Anterior cingulate cortex (tissue), 58 donors: ENCODE measurements around the gene GAREM1.
A peak's percentile ranks its signal among the peaks of the same experiment; 100 is the strongest.
"Not testable (repeated sequence)": the region's sequence is repeated elsewhere in the genome, so short reads cannot be mapped to it uniquely, and the experiment has no call there.

ENCODE experiments used
- DNase-seq, 58 donors: peaks; one replicate each; lab custom pipeline; 2025; lab: John Stamatoyannopoulos, UW

Gene GAREM1

GRCh38 chr18:32299484-32299883 is 171.2 kb downstream of the GAREM1 start:
- no peak for DNase-seq

GRCh38 chr18:32298171-32298667 is 172.5 kb downstream of the GAREM1 start:
- DNase-seq, result no peak

DNA sequence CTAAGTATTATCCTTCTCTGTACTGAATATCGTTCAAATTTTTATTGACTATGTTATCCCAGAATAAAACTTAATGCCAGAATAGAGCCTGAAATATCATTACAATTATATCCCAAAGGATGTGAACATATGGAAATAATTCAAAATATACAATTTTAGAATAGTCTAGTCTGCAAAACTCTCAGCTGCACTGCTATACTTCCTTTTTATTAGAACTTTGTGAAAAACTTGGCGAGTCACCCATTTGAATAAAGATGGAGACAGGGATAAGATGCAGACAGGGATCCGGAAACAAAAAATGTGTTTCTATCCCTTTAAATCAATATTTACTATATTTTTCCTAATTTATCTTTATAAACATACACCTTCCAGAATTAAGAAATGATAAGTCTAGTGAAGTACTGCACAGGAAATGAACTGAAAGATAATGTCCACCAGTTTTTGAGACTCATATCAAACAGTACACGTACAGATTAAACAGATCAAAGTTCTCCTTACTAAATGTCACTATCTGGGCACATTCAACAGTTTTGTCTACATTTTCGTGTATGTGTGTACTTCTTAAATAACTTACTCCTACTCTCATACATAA is 173.0 kb downstream of the GAREM1 start:
- no peak for DNase-seq

DNA sequence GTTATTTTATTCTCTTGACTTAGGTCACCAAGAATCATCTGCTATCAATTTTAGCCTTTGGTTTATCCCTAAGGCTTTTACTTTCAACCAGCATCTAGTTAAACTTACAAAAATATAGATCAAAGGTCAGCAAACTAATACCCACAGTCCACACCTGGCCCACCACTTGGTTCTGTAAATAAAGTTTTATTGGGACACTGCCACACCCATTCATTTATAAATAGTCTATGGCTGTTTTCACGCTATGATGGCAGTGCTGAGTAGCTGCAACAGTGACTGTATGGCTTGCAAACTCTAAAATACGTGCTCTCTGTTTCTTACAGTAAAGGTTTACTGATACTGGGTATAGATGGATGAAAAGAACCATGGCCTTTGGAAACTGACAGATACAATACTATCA is 173.8 kb downstream of the GAREM1 start:
- DNase-seq, result no peak

DNA sequence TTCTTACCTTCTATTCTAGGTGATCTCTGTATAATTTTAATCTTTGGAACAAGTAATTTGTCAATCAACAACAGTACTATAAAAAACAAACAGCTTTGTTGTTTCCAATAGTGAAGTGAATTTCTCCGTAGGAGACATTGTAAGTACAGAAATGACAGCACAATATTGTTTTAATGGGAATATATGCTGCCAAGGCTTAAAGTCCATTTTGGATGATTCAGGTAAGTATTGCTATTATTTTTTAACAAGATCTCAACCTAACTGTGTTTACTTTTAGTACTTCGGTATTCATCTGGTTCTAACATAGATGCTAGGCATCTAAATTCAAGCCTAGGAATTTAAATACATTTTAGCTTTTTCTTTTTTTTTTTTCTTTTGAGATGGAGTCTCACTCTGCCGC is 175.1 kb downstream of the GAREM1 start:
- no peak for DNase-seq

DNA sequence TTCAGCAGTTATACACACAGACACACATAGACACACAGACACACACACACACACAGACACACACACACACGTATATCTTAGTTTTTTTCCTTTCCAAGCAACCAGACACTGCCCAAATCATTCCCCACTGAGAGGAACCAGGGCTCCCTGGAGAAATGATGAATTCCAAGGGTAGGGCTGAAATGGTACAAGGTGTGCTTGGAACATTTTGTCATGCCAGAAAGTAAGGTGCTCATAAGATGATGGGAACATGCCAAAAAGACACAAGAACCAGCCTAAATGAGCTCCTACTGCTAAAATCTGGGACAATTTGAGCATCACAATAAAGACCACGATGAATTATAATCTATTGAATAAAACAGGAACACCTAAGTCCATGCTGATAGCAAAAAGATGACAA is 177.6 kb downstream of the GAREM1 start:
- DNase-seq, result no peak

DNA sequence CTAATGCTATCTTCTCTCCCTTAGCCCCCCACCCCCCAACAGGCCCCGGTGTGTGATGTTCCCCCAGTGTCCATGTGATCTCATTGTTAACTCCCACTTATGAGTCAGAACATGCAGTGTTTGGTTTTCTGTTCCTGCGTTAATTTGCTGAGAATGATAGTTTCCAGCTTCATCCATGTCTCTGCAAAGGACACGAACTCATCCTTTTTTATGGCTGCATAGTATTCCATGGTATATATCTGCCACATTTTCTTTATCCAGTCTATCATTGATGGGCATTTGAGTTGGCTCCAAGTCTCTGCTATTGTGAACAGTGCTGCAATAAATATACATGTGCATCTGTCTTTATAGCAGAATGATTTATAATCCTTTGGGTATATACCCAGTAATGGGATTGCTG is 179.1 kb downstream of the GAREM1 start:
- DNase-seq, result not testable (repeated sequence)

DNA sequence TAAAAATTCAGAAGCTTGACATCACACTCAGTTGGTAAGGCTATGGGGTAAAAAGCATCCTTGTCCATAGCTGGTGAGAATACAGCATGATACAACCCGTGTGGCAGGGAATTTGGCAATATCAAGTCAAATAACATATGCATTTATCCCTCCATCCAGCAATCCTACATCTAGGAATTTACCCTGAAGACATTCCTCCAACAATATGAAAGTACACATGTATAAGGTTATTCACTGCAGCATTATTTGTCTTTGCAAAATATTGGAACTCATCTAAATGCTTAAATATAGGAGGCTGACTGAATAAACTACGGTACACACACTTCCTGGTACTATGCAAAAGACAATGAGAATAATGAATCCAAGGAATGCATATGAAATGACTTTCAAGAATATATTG is 179.9 kb downstream of the GAREM1 start:
- DNase-seq, result no peak

DNA sequence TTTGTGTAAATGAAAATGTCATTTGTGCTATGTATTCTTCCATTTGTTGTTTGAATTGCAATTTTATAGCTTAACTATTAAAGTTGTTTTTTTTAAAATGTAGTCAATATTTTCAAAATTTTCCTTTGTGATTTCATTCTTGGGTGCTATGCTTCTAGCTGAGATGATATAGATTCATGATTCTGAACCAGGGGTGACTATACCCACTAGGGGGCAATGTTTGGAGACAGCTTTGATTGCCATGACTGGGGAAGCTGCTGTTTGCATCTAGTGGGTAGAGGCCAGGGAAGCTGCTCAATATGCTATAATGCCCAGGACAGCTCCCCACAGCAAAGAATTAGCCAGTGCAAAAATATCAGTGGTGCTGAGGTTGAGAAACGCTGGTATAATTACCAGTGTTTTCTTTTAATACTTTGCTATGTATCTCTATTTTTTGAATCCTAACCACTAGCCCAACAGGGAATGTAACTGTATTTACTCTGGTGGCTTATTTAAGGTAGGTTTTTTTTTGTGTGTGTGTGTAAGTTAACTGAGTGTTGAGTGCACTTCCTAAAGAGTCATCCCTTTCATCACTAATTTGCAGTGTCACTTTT is 181.1 kb downstream of the GAREM1 start:
- peak in 19 of 58 donors; percentile 6 to 64 (median 25) for DNase-seq

DNA sequence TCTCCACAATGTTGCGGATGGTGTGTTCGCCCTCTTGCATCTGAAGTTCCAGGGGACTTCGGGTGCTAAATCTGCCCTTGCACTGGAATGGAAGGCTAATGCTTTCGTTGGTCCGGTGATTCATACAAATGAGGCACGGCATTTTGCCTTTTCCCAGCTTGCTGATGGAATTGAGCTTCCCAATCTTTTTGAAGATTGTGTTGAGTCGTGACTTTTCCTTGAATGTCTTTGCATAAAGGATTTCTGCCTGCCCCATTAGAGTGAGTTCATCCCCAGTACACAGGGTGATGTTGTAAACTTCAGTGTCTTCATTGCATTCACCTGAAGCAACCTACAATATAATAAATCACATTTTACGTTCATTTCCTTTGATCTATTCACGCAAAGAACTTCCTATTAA is 182.8 kb downstream of the GAREM1 start:
- no peak for DNase-seq

- DNase-seq, result no peak
Measured at GRCh38 chr18:32287249-32287648, 183.4 kb downstream of the GAREM1 start.

GRCh38 chr18:32286749-32287148 is 183.9 kb downstream of the GAREM1 start:
- no peak for DNase-seq

- no peak for DNase-seq
Measured at GRCh38 chr18:32284284-32284683, 186.4 kb downstream of the GAREM1 start.

- DNase-seq, result no peak
Measured at GRCh38 chr18:32280911-32281310, 189.8 kb downstream of the GAREM1 start.

GRCh38 chr18:32280188-32280783 is 190.4 kb downstream of the GAREM1 start:
- DNase-seq, result no peak

DNA sequence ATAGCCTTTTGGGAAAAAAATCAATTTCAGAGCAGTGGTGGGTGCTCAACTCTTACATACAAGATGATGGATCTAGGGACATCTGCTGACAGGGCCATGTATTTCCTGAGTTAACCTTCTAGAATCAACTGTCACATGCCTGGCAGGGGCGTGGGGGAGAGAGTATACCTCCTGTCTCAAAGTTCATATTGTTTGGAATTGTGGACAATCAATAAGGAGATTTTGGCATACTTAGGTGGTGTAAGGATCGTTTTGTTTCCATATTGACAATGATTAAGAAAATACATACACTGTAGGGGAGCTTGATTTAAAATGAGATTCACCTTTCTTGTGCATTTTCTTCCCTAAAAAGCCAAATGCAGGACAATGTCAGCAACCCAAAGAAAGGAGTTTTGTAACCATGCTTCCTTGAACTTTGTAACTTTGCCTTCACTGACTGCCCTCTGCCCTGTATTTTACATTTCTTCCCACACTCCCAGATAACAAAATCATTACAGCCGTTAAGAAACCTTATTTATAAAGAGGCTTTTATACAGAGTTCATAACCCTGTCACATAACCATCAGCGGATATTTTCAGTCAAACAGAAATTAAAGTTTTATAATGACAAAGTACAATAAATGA is 192.4 kb downstream of the GAREM1 start:
- no peak for DNase-seq

DNA sequence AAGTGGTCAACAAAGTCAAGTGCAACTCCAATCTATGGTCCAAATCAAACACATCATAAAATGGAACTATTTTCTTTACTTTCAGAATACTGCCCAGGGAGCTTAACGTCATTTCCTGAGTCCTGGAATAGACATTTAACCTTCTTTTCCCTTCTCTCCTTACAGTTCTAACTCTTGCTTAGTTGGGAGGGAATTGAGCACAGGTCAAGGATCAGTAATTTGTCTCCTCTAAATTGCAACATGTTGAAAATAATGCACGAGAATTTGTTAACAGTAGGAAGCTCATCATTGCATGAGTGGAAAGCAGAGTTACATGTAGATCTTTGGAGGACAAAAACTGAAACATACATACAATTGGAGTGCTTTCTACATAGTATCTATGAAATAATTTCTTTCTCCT is 193.1 kb downstream of the GAREM1 start:
- no peak for DNase-seq

DNA sequence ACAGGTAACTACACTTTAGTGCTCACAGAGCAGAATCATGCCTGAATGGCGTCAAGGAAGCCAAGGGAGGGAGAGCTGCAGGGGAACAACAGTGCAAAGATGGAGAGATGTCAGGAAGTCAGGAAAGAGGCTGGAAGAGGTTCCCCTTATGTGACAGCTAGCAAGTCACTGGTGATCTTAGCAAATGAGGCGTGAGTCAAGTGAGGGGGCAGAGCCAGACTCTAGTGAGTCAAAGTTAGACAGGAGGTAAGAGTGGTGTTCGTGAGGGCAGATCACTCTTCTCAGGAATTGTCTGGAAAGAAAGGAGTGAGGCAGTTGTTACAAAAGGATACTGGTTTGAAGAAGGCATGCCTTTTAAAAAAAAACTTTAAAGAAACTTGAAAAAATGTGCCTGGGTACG is 193.8 kb downstream of the GAREM1 start:
- DNase-seq, result no peak

DNA sequence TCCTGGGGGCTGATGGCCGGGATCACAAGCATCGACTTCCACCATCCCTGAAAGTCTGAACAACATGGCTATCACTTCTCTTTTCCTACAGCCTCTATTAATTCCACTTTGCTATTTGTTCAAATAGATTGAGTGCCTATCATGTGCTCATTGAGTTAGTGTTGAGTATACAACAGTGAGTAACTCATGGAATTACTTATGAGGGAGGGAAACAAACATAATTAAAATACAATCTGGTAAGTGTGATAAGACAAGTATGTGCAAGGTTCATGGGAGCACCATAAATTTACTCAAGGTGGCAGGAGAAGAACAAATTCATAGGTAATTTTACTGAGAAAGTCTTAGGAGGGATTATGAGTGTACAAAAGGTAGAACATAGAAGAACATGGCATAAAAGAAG is 194.4 kb downstream of the GAREM1 start:
- no peak for DNase-seq

DNA sequence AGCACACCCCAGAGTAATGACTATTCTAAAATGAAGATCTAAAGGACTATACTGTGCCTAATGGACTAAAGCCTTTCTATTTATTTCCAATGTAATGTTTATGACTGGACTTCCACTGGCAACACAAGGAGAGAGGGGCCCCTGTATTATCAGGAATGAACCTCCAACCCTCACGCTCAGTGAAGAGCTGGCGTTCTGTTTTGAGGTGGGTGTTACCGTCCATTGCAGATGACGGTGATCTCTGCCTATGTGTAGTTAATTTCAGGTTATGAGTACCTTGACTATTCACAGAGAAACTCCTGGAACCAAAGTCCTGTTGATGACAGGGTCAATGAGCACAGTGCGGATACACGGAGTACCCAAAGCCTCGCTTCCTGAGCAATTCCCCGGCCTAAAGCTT is 195.5 kb downstream of the GAREM1 start:
- DNase-seq, result no peak

DNA sequence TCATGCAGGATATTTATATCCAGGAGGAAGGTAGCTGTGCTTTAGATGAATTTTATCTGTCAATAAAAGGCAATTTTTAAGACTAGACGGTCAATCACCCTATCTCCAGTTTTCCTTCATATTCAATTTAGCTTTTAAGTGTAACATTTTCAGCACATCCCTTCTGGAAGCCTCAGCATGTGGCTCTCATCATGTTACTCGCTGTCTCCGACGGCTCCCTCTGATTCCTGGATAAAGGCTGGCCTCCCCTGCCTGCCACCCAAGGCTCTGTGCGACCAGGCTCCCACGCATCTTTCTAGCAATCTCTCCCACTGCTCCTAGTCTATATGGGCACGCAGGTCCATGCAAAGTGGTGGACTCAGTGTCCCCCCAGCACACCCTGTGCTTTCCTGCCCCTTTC is 196.4 kb downstream of the GAREM1 start:
- no peak for DNase-seq
